ENCODE measurements around the gene SLC12A6.

DNA sequence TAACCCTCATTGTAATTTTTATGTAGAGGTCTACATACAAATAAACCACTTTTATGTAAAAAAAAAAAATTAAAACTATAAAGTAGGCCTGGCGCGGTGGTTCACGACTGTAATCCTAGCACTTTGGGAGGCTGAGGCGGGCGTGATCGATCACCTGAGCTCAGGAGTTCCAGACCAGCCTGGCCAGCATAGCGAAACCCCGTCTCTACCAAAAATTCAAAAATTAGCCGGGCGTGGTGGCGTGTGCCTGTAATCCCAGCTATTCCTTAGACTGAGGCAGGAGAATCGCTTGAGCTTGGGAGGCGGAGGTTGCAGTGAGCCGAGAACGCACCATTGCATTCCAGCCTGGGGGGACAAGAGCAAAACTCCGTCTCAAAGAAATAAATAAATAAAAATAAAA is 766 bp upstream of the SLC12A6 start:
- TF ChIP-seq, protein P1, sequence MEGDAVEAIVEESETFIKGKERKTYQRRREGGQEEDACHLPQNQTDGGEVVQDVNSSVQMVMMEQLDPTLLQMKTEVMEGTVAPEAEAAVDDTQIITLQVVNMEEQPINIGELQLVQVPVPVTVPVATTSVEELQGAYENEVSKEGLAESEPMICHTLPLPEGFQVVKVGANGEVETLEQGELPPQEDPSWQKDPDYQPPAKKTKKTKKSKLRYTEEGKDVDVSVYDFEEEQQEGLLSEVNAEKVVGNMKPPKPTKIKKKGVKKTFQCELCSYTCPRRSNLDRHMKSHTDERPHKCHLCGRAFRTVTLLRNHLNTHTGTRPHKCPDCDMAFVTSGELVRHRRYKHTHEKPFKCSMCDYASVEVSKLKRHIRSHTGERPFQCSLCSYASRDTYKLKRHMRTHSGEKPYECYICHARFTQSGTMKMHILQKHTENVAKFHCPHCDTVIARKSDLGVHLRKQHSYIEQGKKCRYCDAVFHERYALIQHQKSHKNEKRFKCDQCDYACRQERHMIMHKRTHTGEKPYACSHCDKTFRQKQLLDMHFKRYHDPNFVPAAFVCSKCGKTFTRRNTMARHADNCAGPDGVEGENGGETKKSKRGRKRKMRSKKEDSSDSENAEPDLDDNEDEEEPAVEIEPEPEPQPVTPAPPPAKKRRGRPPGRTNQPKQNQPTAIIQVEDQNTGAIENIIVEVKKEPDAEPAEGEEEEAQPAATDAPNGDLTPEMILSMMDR (conservative IDR thresholded peaks at IDR 0.05; ENCODE audit: low read length), result no peak
- TF ChIP-seq EZH2phosphoT487 (IDR thresholded peaks at IDR 0.05; ENCODE audit: borderline replicate concordance), result no peak
